PFSK-1 (cell line): ENCODE results near the gene HAGH.

Experiments
- FOXP2 ChIP-seq: optimal IDR thresholded peaks from 2 replicates; pipeline ENCODE3; 2011; ENCODE audit warnings: borderline replicate concordance, control low read depth, inconsistent platforms; ENCODE audit not compliant: insufficient read depth; ENCODE audit errors: extremely low read length, extremely low read depth
- POLR2AphosphoS5 ChIP-seq: IDR thresholded peaks from 2 replicates; pipeline ENCODE4 v1.6.1; 2012; ENCODE audit warnings: low read depth, mild to moderate bottlenecking, control low read depth, low read length, moderate library complexity
- SIN3A ChIP-seq: IDR thresholded peaks from 2 replicates; pipeline ENCODE4 v1.6.1; 2012; ENCODE audit warnings: mild to moderate bottlenecking, low read length, moderate library complexity, borderline replicate concordance; ENCODE audit not compliant: insufficient read depth
- TAF1 ChIP-seq: IDR thresholded peaks from 2 replicates; pipeline ENCODE4 v1.6.1; 2012; ENCODE audit warnings: low read length, control low read depth, borderline replicate concordance; ENCODE audit not compliant: insufficient read depth
- TF ChIP-seq, protein P1 (sequence below), 2 experiments: IDR thresholded peaks; 2 replicates each; pipeline versions ENCODE4 v1.6.1 to v1.8.0; 2011 to 2012; ENCODE audit warnings: low read depth in 2 of 2, low read length in 2 of 2, control low read depth in 1 of 2, inconsistent platforms in 1 of 2, mild to moderate bottlenecking in 1 of 2, moderate library complexity in 1 of 2; ENCODE audit not compliant: insufficient read depth in 1 of 2

HAGH gene

DNA sequence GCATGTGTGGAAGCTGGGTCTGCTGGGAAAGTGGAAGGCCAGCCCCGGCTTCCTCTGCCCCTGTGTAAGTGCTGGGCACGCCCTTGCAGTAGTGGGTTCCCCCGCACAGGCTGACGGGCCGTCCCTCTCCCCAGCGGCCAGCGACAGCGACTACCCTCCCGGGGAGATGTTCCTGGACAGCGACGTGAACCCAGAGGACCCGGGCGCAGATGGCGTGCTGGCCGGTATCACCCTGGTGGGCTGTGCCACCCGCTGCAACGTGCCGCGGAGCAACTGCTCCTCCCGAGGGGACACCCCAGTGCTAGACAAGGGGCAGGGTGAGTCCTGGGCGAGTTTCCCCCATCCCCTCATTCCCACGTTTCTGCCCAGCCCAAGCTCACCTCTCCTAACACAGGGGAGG lies 60.8 kb downstream of the HAGH start:
- no peak for TF ChIP-seq POLR2AphosphoS5
- TF ChIP-seq SIN3A: no peak
- TF ChIP-seq FOXP2: no peak
- TF ChIP-seq, protein P1, sequence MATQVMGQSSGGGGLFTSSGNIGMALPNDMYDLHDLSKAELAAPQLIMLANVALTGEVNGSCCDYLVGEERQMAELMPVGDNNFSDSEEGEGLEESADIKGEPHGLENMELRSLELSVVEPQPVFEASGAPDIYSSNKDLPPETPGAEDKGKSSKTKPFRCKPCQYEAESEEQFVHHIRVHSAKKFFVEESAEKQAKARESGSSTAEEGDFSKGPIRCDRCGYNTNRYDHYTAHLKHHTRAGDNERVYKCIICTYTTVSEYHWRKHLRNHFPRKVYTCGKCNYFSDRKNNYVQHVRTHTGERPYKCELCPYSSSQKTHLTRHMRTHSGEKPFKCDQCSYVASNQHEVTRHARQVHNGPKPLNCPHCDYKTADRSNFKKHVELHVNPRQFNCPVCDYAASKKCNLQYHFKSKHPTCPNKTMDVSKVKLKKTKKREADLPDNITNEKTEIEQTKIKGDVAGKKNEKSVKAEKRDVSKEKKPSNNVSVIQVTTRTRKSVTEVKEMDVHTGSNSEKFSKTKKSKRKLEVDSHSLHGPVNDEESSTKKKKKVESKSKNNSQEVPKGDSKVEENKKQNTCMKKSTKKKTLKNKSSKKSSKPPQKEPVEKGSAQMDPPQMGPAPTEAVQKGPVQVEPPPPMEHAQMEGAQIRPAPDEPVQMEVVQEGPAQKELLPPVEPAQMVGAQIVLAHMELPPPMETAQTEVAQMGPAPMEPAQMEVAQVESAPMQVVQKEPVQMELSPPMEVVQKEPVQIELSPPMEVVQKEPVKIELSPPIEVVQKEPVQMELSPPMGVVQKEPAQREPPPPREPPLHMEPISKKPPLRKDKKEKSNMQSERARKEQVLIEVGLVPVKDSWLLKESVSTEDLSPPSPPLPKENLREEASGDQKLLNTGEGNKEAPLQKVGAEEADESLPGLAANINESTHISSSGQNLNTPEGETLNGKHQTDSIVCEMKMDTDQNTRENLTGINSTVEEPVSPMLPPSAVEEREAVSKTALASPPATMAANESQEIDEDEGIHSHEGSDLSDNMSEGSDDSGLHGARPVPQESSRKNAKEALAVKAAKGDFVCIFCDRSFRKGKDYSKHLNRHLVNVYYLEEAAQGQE (IDR thresholded peaks at IDR 0.05; ENCODE audit: insufficient read depth in 1 of 2, low read depth in 2 of 2, low read length in 2 of 2): no peak

DNA sequence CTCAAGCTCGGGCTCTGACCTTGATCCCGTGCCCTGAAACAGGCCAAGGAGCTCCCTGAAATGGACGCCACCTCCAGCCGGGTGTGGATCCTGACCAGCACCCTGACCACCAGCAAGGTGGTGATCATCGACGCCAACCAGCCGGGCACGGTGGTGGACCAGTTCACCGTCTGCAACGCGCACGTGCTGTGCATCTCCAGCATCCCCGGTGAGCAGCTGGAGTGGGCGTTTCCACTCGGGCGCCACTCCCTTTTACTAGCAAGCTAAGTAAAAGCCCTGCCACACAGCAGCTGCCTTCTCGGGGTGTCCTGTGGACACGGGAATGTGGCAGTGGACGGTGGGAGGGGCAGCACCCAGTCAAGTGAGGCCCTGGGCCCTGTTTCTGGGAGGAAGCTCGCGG lies 61.7 kb downstream of the HAGH start:
- TF ChIP-seq FOXP2: no peak
- TF ChIP-seq SIN3A: no peak
- no peak for TF ChIP-seq TAF1
- no peak for TF ChIP-seq POLR2AphosphoS5
- TF ChIP-seq, protein P1 (IDR thresholded peaks at IDR 0.05; ENCODE audit: insufficient read depth in 1 of 2, low read depth in 2 of 2, low read length in 2 of 2): no peak

DNA sequence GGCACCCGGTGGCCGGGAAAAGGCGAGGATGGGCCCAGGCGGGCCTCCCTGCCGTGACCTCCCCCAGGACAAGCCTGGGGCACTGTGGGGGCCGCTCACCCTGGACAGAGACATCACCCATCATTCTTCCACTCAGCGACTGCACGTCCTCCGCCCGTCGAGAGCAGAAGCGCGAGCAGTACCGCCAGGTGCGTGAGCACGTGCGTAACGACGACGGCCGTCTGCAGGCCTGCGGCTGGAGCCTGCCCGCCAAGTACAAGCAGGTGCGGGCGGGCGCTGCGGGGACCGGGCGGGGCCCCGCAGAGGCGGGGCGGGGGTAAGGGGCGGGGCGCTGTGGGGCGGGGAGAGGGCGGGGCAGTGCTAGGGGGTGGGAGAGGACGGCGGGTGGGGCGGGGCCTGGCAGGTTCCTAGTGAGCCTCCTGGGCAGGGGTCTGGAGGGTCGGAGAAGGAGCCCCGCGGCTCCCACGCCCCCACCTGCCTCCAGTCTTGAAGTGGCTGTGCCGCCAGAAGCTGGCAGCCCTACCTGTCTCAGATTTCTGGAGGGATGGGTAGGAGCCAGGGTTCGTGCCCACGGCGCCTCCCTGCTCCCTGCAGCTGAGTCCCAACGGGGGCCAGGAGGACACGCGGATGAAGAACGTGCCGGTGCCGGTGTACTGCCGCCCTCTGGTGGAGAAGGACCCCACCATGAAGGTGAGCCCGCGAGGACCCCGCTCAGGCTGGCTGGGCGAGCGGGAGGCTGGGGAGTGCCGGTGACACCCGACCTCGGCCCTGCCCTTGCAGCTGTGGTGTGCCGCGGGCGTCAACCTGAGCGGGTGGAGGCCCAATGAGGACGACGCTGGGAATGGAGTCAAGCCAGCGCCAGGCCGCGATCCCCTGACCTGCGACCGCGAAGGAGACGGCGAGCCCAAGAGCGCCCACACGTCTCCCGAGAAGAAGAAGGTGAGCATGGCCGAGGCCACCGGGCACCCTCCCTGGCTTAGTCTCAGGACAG lies 62.8 kb downstream of the HAGH start:
- TF ChIP-seq SIN3A (no peak), TAF1 (no peak), FOXP2 (no peak), POLR2AphosphoS5 (no peak; the same call in none of the 2 replicates)
- TF ChIP-seq, protein P1 (IDR thresholded peaks at IDR 0.05; ENCODE audit: insufficient read depth in 1 of 2, low read depth in 2 of 2, low read length in 2 of 2): no peak

DNA sequence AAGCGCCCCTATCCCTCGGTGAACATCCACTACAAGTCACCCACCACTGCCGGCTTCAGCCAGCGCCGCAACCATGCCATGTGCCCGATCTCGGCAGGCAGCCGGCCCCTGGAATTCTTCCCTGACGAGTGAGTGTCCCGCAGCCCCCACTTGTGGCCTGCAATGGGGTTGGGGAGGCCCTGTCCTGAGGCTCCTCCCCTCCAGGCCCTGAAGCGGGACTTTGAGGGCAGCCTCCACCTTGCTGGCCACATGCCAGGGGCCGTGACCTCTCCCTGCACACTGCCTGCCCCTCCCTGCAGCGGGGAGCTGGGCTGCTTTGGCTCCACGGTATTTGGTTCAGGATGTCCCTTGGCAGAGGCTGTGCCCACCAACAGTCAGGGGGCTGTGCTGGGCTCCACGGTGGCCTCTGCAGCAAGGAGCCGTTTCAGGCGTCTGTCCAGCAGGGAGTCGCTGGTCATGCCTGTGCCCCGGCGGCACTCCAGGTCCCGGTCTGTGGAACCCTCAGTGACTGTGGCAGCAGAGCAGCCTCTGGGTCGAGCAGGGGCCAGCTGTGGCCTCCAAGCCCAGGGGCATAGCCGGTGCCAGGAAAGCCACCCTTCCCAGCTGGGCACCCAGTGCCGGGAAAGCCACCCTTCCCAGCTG lies 63.6 kb downstream of the HAGH start:
- TF ChIP-seq TAF1: 0 out of 2 replicates have a peak, but pooled peaks have one; percentile 33
- TF ChIP-seq POLR2AphosphoS5: no peak; the same call in 1 of the 2 replicates
- no peak for TF ChIP-seq FOXP2
- no peak for TF ChIP-seq SIN3A
- TF ChIP-seq, protein P1 (IDR thresholded peaks at IDR 0.05; ENCODE audit: insufficient read depth in 1 of 2, low read depth in 2 of 2, low read length in 2 of 2): no peak
